ENCODE results near the gene B4GALT1. TPM values are rescaled to one million over a fixed set of nuclear protein-coding genes. Genes with fewer than 3 reads are reported as not detected.

B4GALT1 gene
- total and polyA plus RNA-seq, 2 donors (not counting 3 experiments of a cell fraction or from before 2014, with no cell fraction given): 61.4 to 66.5 TPM

GRCh38 chr9:33185858-33186257 lies 18.7 kb upstream of the B4GALT1 start:
- Histone ChIP-seq H3K4me2 (ENCODE audit: insufficient read depth, low read length) (no peak overlapping the region), H3K4me3 (replicated peaks in 1 of 3; ENCODE audit: insufficient read depth in 1 of 3, low read depth in 1 of 3, low read length in 3 of 3) (no peak overlapping the region), H3K9me3 (replicated peaks; ENCODE audit: control insufficient read depth, insufficient read depth, low read length) (no peaks in the 10 kb centered on the region), H4K20me1 (replicated peaks; ENCODE audit: control insufficient read depth, extremely low read depth, insufficient read depth, low read length) (no peaks in the 10 kb centered on the region), H3K9me1 (replicated peaks; ENCODE audit: control insufficient read depth, extremely low read depth, insufficient read depth, low read length) (no peaks in the 10 kb centered on the region), H3K79me2 (ENCODE audit: control insufficient read depth, insufficient read depth, low read length) (no peaks in the 10 kb centered on the region), H3K27me3 (ENCODE audit: control insufficient read depth in 2 of 2, insufficient read depth in 2 of 2, low read length in 2 of 2) (peaks cover 9 to 13% of the 10 kb centered on the region in 2 experiments), H3K27ac (ENCODE audit: insufficient read depth, low read depth, low read length) (no peak overlapping the region), H2AFZ (ENCODE audit: low read depth, low read length) (no peak overlapping the region), H3K36me3 (ENCODE audit: control insufficient read depth in 2 of 2, extremely low read depth in 1 of 2, insufficient read depth in 2 of 2, low read length in 2 of 2) (no peaks in the 10 kb centered on the region), H3K4me1 (ENCODE audit: control insufficient read depth, extremely low read depth, insufficient read depth, low read length) (peaks cover 1% of the 10 kb centered on the region), H3K9ac (replicated peaks; ENCODE audit: extremely low read depth, insufficient read depth, low read length) (no peak overlapping the region)
- FAIRE-seq: no peak
- dilution Hi-C loops (cut with MboI; ENCODE audit: extremely low pct_ligation_motif_present, low sequenced_read_pairs): no loop called here
- no peak for DNase-seq (ENCODE audit: low read depth, low spot score)
- BruUV-seq (replicated peaks): no TSS peak
- intact Hi-C loops (cut with micrococcal nuclease): no loop called here
- ChIA-PET CTCF (no interaction called here), POLR2A (no interaction called here)
- TF ChIP-seq MYC (IDR thresholded peaks at IDR 0.05; ENCODE audit: low read depth, low read length) (no peak), EZH2 (IDR thresholded peaks at IDR 0.05; ENCODE audit: borderline replicate concordance, low read depth, low read length, severe bottlenecking) (no peak), GATA2 (IDR thresholded peaks at IDR 0.05; ENCODE audit: insufficient read depth, insufficient read length, low read depth, low read length) (no peak), CTCF (IDR thresholded peaks at IDR 0.05; ENCODE audit: extremely low read depth in 1 of 2, insufficient read depth in 1 of 2, low read depth in 1 of 2, low read length in 2 of 2) (no peak), JUN (IDR thresholded peaks at IDR 0.05; ENCODE audit: borderline replicate concordance, insufficient read depth, insufficient read length, low read depth) (no peak), FOS (IDR thresholded peaks at IDR 0.05; ENCODE audit: borderline replicate concordance, insufficient read depth, low read length) (no peak)

GRCh38 chr9:33185406-33185805 lies 18.3 kb upstream of the B4GALT1 start:
- TF ChIP-seq GATA2 (IDR thresholded peaks at IDR 0.05; ENCODE audit: insufficient read depth, insufficient read length, low read depth, low read length) (no peak), MYC (IDR thresholded peaks at IDR 0.05; ENCODE audit: low read depth, low read length) (no peak), POLR2AphosphoS5 (IDR thresholded peaks at IDR 0.05; ENCODE audit: insufficient read depth, low read depth, low read length) (no peak), JUN (IDR thresholded peaks at IDR 0.05; ENCODE audit: borderline replicate concordance, insufficient read depth, insufficient read length, low read depth) (no peak), FOS (IDR thresholded peaks at IDR 0.05; ENCODE audit: borderline replicate concordance, insufficient read depth, low read length) (no peak), EZH2 (IDR thresholded peaks at IDR 0.05; ENCODE audit: borderline replicate concordance, low read depth, low read length, severe bottlenecking) (no peak), CTCF (IDR thresholded peaks at IDR 0.05; ENCODE audit: extremely low read depth in 1 of 2, insufficient read depth in 1 of 2, low read depth in 1 of 2, low read length in 2 of 2) (no peak), MAX (IDR thresholded peaks at IDR 0.05; ENCODE audit: insufficient read depth, insufficient read length) (no peak), POLR2A (IDR thresholded peaks at IDR 0.05; ENCODE audit: low read depth, low read length) (no peak)
- dilution Hi-C loops (cut with MboI; ENCODE audit: extremely low pct_ligation_motif_present, low sequenced_read_pairs) (no loop called here), intact Hi-C loops (cut with micrococcal nuclease) (no loop called here)
- no peak overlapping the region for H3K4me3 ChIP-seq (replicated peaks in 1 of 3; ENCODE audit: insufficient read depth in 1 of 3, low read depth in 1 of 3, low read length in 3 of 3)
- H3K4me1 ChIP-seq (ENCODE audit: control insufficient read depth, extremely low read depth, insufficient read depth, low read length): peaks cover 3% of the 10 kb centered on the region
- ChIA-PET POLR2A (no interaction called here), CTCF (interaction anchor here (1.2 kb wide), 1 partner anchor 34 kb away, joined by 4 read pairs; no protein-coding TSS in a partner anchor)
- no peak overlapping the region for H3K4me2 ChIP-seq (ENCODE audit: insufficient read depth, low read length)
- no peak for FAIRE-seq
- no peak overlapping the region for H2AFZ ChIP-seq (ENCODE audit: low read depth, low read length)
- H4K20me1 ChIP-seq (replicated peaks; ENCODE audit: control insufficient read depth, extremely low read depth, insufficient read depth, low read length): no peaks in the 10 kb centered on the region
- H3K9ac ChIP-seq (replicated peaks; ENCODE audit: extremely low read depth, insufficient read depth, low read length): no peak overlapping the region
- no peak overlapping the region for H3K27ac ChIP-seq (ENCODE audit: insufficient read depth, low read depth, low read length)
- no peaks in the 10 kb centered on the region for H3K79me2 ChIP-seq (ENCODE audit: control insufficient read depth, insufficient read depth, low read length)
- no TSS peak for BruUV-seq (replicated peaks)
- no peaks in the 10 kb centered on the region for H3K36me3 ChIP-seq (ENCODE audit: control insufficient read depth in 2 of 2, extremely low read depth in 1 of 2, insufficient read depth in 2 of 2, low read length in 2 of 2)
- peaks cover 9 to 13% of the 10 kb centered on the region in 2 experiments for H3K27me3 ChIP-seq (ENCODE audit: control insufficient read depth in 2 of 2, insufficient read depth in 2 of 2, low read length in 2 of 2)
- no peak for DNase-seq (ENCODE audit: low read depth, low spot score)
- H3K9me3 ChIP-seq (replicated peaks; ENCODE audit: control insufficient read depth, insufficient read depth, low read length): no peaks in the 10 kb centered on the region
- H3K9me1 ChIP-seq (replicated peaks; ENCODE audit: control insufficient read depth, extremely low read depth, insufficient read depth, low read length): no peaks in the 10 kb centered on the region

Measured in endothelial cell of umbilical vein (primary cell).